Ovary (tissue), 3 donors: ENCODE measurements around the gene ATXN7.

Experiments
- CTCF ChIP-seq, 3 donors: fragments of 450-650 bp in 2 of 3; fragments of 200-600 bp in 1 of 3; IDR thresholded peaks; one replicate each; pipeline versions ENCODE4 v1.5.1 to v1.8.0; 2016 to 2022; ENCODE audit warnings: antibody characterized with exemption in 3 of 3, mild to moderate bottlenecking in 1 of 3
- EP300 ChIP-seq: sonication (generic); formaldehyde crosslinking; IDR thresholded peaks from one replicate; pipeline ENCODE4 v1.6.1; 2017; ENCODE audit warnings: antibody characterized with exemption
- POLR2A ChIP-seq: fragments of 450-650 bp; IDR thresholded peaks from one replicate; pipeline ENCODE4 v1.6.1; 2017; ENCODE audit warnings: antibody characterized with exemption, mild to moderate bottlenecking, moderate library complexity
- donor health status: DM: no; HTN: no; CAD: no.

GRCh38 chr3:63910001-63910400 is 46.3 kb downstream of the ATXN7 start:
- TF ChIP-seq CTCF (IDR thresholded peaks at IDR 0.05) (no peak), POLR2A (no peak), EP300 (no peak)
